B cell (primary cell): Measurements from ENCODE around the gene NPAS4. TPM values are rescaled to one million over a fixed set of nuclear protein-coding genes. Genes with fewer than 3 reads are reported as not detected.

Experiments
- ATAC-seq: fragments of 200-7000 bp; cut with Tn5 transposase; one replicate; pipeline ENCODE4 v1.10.0; 2021; ENCODE audit warnings: low read depth, mild to moderate bottlenecking, moderate number of reproducible peaks, moderate library complexity
- CTCF ChIA-PET: fragments of 350-600 bp; sonication (Branson Sonifier 250); formaldehyde crosslinking; loops from one replicate; lab custom pipeline; 2021; ENCODE audit warnings: antibody characterized with exemption, inconsistent platforms; lab: Charles Lee
- POLR2A ChIA-PET: fragments of 350-600 bp; sonication (Branson Sonifier 250); formaldehyde crosslinking; loops from one replicate; lab custom pipeline; 2021; ENCODE audit warnings: antibody characterized with exemption; lab: Charles Lee
- DNase-seq: peaks from one replicate; pipeline ENCODE4 v3.0.0; 2013
- H2AFZ ChIP-seq: 2 replicates; pipeline ENCODE4 v1.6.1; 2012; ENCODE audit warnings: mild to moderate bottlenecking, low read depth, low read length; ENCODE audit not compliant: insufficient read depth, poor library complexity, severe bottlenecking
- H3K27ac ChIP-seq, 2 donors: 1 replicate in 1 of 2; 2 replicates in 1 of 2; pipeline ENCODE4 v1.5.1; 2012 to 2013; ENCODE audit warnings: low read length in 2 of 2, mild to moderate bottlenecking in 2 of 2, moderate library complexity in 1 of 2
- H3K27me3 ChIP-seq, 4 experiments: fragments of 200-600 bp in 1 of 4; sonication (generic) in 1 of 4; replicated peaks in 1 of 4; 1 replicate in 2 of 4; 2 replicates in 2 of 4; pipeline versions ENCODE4 v1.6.1 to v1.7.0; 2013 to 2016; ENCODE audit warnings: low read length in 3 of 4, mild to moderate bottlenecking in 2 of 4, mixed read lengths in 1 of 4, moderate library complexity in 1 of 4; ENCODE audit not compliant: insufficient read depth in 4 of 4, control insufficient read depth in 3 of 4; ENCODE audit errors: control extremely low read depth in 1 of 4
- H3K36me3 ChIP-seq, 2 experiments: replicated peaks in 1 of 2; 1 replicate in 1 of 2; 2 replicates in 1 of 2; pipeline versions ENCODE4 v1.6.1 to v1.7.1; 2013; ENCODE audit warnings: low read length in 1 of 2; ENCODE audit not compliant: insufficient read depth in 2 of 2, control insufficient read depth in 1 of 2; ENCODE audit errors: control extremely low read depth in 1 of 2, extremely low read depth in 1 of 2
- H3K4me1 ChIP-seq, 2 donors: fragments of 200-600 bp in 1 of 2; sonication (generic) in 1 of 2; 1 replicate in 1 of 2; 2 replicates in 1 of 2; pipeline versions ENCODE4 v1.5.1 to v1.6.1; 2013 to 2017; ENCODE audit warnings: low read length in 2 of 2; ENCODE audit not compliant: control insufficient read depth in 2 of 2, insufficient read depth in 2 of 2
- H3K4me2 ChIP-seq: replicated peaks from 2 replicates; pipeline ENCODE3; 2012; ENCODE audit warnings: mild to moderate bottlenecking, low read depth, low read length; ENCODE audit not compliant: poor library complexity, severe bottlenecking
- H3K4me3 ChIP-seq, 5 experiments: fragments of 200-600 bp in 1 of 5; sonication (generic) in 1 of 5; 1 replicate in 3 of 5; 2 replicates in 2 of 5; pipeline versions ENCODE4 v1.5.1 to v1.7.0; 2011 to 2016; ENCODE audit warnings: low read length in 4 of 5, mild to moderate bottlenecking in 4 of 5, low read depth in 2 of 5, control low read depth in 1 of 5, moderate library complexity in 1 of 5; ENCODE audit not compliant: insufficient read depth in 1 of 5; ENCODE audit errors: control extremely low read depth in 1 of 5, extremely low read depth in 1 of 5
- H3K79me2 ChIP-seq: fragments of 200-600 bp; sonication (generic); one replicate; pipeline ENCODE4 v1.6.0; 2016; ENCODE audit warnings: low read length; ENCODE audit not compliant: control insufficient read depth, insufficient read depth
- H3K9ac ChIP-seq: fragments of 200-600 bp; sonication (generic); 2 replicates; pipeline ENCODE4 v1.6.1; 2017; ENCODE audit warnings: mild to moderate bottlenecking, low read length, moderate library complexity
- H3K9me3 ChIP-seq, 3 donors: one replicate each; pipeline versions ENCODE4 v1.6.1 to v1.7.1; 2013; ENCODE audit warnings: low read length in 2 of 3; ENCODE audit not compliant: control insufficient read depth in 2 of 3, insufficient read depth in 1 of 3; ENCODE audit errors: control extremely low read depth in 1 of 3
- H4K20me1 ChIP-seq: 2 replicates; pipeline ENCODE4 v1.6.0; 2012; ENCODE audit warnings: mild to moderate bottlenecking, low read length; ENCODE audit not compliant: insufficient read depth, control insufficient read depth, poor library complexity, severe bottlenecking
- H3K27ac Mint-ChIP-seq: one replicate; pipeline ENCODE4 v1.8.0; 2021; ENCODE audit warnings: mixed read lengths
- H3K27me3 Mint-ChIP-seq: one replicate; pipeline ENCODE4 v1.8.0; 2021; ENCODE audit warnings: mixed read lengths
- H3K4me1 Mint-ChIP-seq: one replicate; pipeline ENCODE4 v1.8.0; 2021; ENCODE audit warnings: mixed read lengths
- H3K4me3 Mint-ChIP-seq: one replicate; pipeline ENCODE4 v1.8.0; 2021; ENCODE audit warnings: mixed read lengths
- H3K9me3 Mint-ChIP-seq: one replicate; pipeline ENCODE4 v1.8.0; 2022; ENCODE audit warnings: mixed read lengths; ENCODE audit not compliant: insufficient read depth
- EZH2 ChIP-seq: IDR thresholded peaks from 2 replicates; pipeline ENCODE4 v1.6.1; 2012; ENCODE audit warnings: borderline replicate concordance, low read depth, mild to moderate bottlenecking, moderate library complexity, low read length; ENCODE audit not compliant: insufficient read depth, poor library complexity, severe bottlenecking
- WGBS: methylation state at CpG from one replicate; pipeline ENCODE4 v1.1.5; 2013; ENCODE audit warnings: missing lambda C conversion rate; ENCODE audit not compliant: insufficient coverage; 5-methylcytosine and 5-hydroxymethylcytosine counted together
- intact Hi-C: fragments of 100-400 bp; cut with micrococcal nuclease; formaldehyde crosslinking; loops from one replicate; pipeline ENCODE4 v1.10.0; 2022
- polyA plus RNA-seq: library from polyadenylated mRNA; depleted of rRNA; stranded (reverse); fragments of >200 nt; gene quantifications from 2 replicates; pipeline ENCODE4 v1.2.3, GENCODE V29; 2012
- total RNA-seq, 2 donors: library from RNA; stranded (reverse); fragments of 120-200 nt in 1 of 2; gene quantifications; 1 replicate in 1 of 2; 2 replicates in 1 of 2; pipeline versions ENCODE4 v1.2.3 to v1.2.4, GENCODE V29; 2013 to 2022
- TF ChIP-seq, protein P1 (sequence below): fragments of 200-600 bp; IDR thresholded peaks from one replicate; pipeline ENCODE4 v1.8.0; 2022; ENCODE audit warnings: antibody characterized with exemption, mild to moderate bottlenecking

NPAS4 gene
- total and polyA plus RNA-seq, 2 donors (not counting 1 experiment from before 2014, with no cell fraction given), result not detected

DNA sequence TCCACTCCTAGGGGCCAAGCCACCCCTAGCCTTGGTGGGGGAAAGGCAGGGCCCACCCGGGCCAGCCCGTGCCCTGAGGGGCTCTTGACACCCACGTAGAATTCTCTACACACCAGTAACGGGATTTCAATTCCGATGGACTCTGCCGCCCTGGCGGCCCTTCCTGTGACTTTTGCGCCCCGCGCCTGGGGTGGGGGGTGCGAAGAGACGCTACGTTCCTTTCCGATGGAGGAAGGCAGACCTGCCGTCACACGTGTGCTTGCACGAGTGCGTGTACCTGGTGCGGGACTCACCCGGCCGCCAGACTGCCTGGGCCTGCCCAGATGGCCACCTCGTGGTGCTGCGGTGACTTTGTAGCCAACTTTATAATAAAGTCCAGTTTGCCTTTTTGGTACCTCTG, 5.5 kb downstream of the NPAS4 start:
- 69% methylated on average over 20 of the region's 23 CpGs for WGBS

DNA sequence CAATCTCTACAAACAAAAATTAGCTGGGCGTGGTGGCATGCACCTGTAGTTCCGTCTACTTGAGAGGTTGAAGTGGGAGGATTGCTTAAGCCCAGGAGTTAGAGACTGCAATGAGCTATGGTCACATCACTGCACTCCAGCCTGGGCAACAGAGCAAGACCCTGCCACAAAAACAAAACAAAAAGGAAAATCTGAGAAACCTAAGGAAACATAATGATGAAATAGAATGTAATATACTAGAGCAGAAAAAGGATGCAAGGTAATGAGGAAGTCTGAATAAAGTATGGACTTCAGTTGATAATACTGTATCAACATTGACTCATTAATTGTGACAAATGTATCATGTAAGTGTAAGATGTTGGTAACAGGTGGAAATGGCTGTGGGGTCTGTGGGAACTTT, 8.1 kb downstream of the NPAS4 start:
- Mint-ChIP-seq H3K4me3 (no peak overlapping the region), H3K4me1 (peaks cover 2% of the 10 kb centered on the region), H3K27ac (no peak overlapping the region), H3K9me3 (no peaks in the 10 kb centered on the region), H3K27me3 (peaks cover 4% of the 10 kb centered on the region)
- Histone ChIP-seq H3K36me3 (no peaks in the 10 kb centered on the region), H3K4me2 (no peak overlapping the region), H3K27me3 (peaks cover 0 to 10% (median 0%) of the 10 kb centered on the region in 4 experiments), H3K4me3 (no peak overlapping the region), H3K79me2 (no peaks in the 10 kb centered on the region), H4K20me1 (no peaks in the 10 kb centered on the region), H2AFZ (no peak overlapping the region), H3K9ac (no peak overlapping the region), H3K4me1 (no peaks in the 10 kb centered on the region), H3K27ac (no peak overlapping the region), H3K9me3 (peaks cover 0 to 3% (median 0%) of the 10 kb centered on the region in 3 donors)
- WGBS, result no CpG with 5 or more reads among the region's 2 CpGs
- no peak for TF ChIP-seq EZH2
- TF ChIP-seq, protein P1, sequence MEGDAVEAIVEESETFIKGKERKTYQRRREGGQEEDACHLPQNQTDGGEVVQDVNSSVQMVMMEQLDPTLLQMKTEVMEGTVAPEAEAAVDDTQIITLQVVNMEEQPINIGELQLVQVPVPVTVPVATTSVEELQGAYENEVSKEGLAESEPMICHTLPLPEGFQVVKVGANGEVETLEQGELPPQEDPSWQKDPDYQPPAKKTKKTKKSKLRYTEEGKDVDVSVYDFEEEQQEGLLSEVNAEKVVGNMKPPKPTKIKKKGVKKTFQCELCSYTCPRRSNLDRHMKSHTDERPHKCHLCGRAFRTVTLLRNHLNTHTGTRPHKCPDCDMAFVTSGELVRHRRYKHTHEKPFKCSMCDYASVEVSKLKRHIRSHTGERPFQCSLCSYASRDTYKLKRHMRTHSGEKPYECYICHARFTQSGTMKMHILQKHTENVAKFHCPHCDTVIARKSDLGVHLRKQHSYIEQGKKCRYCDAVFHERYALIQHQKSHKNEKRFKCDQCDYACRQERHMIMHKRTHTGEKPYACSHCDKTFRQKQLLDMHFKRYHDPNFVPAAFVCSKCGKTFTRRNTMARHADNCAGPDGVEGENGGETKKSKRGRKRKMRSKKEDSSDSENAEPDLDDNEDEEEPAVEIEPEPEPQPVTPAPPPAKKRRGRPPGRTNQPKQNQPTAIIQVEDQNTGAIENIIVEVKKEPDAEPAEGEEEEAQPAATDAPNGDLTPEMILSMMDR, result no peak
- ATAC-seq (no peak), DNase-seq (no peak)
- POLR2A ChIA-PET, result interaction anchor here (0.9 kb wide), 1 partner anchor 10 kb away, joined by 5 read pairs; the partner anchor contains the start of gene MRPL11
- CTCF ChIA-PET, result interaction anchor here (1.1 to 3.1 kb wide), 8 partner anchors 10 to 250 kb away, joined by 3 to 16 read pairs (median 5); partner anchors contain the start of gene MRPL11
- intact Hi-C loops, result no loop called here

More for the DNA sequence above, 5.5 kb downstream of the NPAS4 start:
- CTCF ChIA-PET, result no interaction called here
- ATAC-seq (no peak), DNase-seq (no peak)
- no peak overlapping the region for H3K4me3 Mint-ChIP-seq
- peaks cover 2% of the 10 kb centered on the region for H3K4me1 Mint-ChIP-seq
- peaks cover 0 to 10% (median 0%) of the 10 kb centered on the region in 4 experiments for H3K27me3 ChIP-seq
- H3K79me2 ChIP-seq, result no peaks in the 10 kb centered on the region
- no peak overlapping the region for H3K4me2 ChIP-seq
- H3K27ac ChIP-seq, result no peak overlapping the region
- intact Hi-C loops, result no loop called here
- POLR2A ChIA-PET, result no interaction called here
- no peaks in the 10 kb centered on the region for H3K9me3 Mint-ChIP-seq
- peaks cover 4% of the 10 kb centered on the region for H3K27me3 Mint-ChIP-seq
- H3K4me3 ChIP-seq, result no peak overlapping the region
- H3K4me1 ChIP-seq, result peaks cover 0 to 2% of the 10 kb centered on the region in 2 donors
- no peaks in the 10 kb centered on the region for H3K36me3 ChIP-seq
- no peak overlapping the region for H3K27ac Mint-ChIP-seq
- H2AFZ ChIP-seq, result no peak overlapping the region
- peaks cover 0 to 14% (median 3%) of the 10 kb centered on the region in 3 donors for H3K9me3 ChIP-seq
- no peak overlapping the region for H3K9ac ChIP-seq
- peaks cover 2% of the 10 kb centered on the region for H4K20me1 ChIP-seq
- TF ChIP-seq, protein P1, result no peak
- no peak for TF ChIP-seq EZH2
